ENCODE results near the gene CEP70. TPM values are rescaled to one million over a fixed set of nuclear protein-coding genes. Genes with fewer than 3 reads are reported as not detected.

CEP70 gene
- total and polyA plus RNA-seq, 10 of the 15 experiments (the other 5 are each of a cell fraction or from before 2014, with no cell fraction given): 1.4 to 9.3 (median 2.2) TPM

- H3K9me3 ChIP-seq (replicated peaks; ENCODE audit: control insufficient read depth, insufficient read depth, low read length): no peaks in the 10 kb centered on the region
- H3K27me3 ChIP-seq (replicated peaks in 1 of 2; ENCODE audit: control insufficient read depth in 2 of 2, insufficient read depth in 2 of 2, low read length in 1 of 2): no peaks in the 10 kb centered on the region; a peak in 3 of 4 replicates
- no peaks in the 10 kb centered on the region for H4K20me1 ChIP-seq (ENCODE audit: control insufficient read depth, insufficient read depth)
- no TSS peak for BruUV-seq (replicated peaks)
- ChIA-PET RAD21 (ENCODE audit: unreplicated experiment) (no interaction called here), CTCF (no interaction called here), POLR2A (no interaction called here), SMC1A (ENCODE audit: uncharacterized antibody, unreplicated experiment) (no interaction called here)
- no peak for ATAC-seq
- WGBS (ENCODE audit: insufficient coverage, insufficient replicate concordance, low lambda C conversion rate, missing lambda C conversion rate): 40% methylated on average over 10 of the region's 11 CpGs
- no peak overlapping the region for H3K4me2 ChIP-seq (ENCODE audit: control insufficient read depth, insufficient read depth)
- TF ChIP-seq E2F8 (IDR thresholded peaks at IDR 0.05; ENCODE audit: low read depth, partially characterized antibody) (no peak), LARP7 (IDR thresholded peaks at IDR 0.05) (no peak), MXI1 (IDR thresholded peaks at IDR 0.05; ENCODE audit: low read depth, low read length) (no peak)
- in situ Hi-C loops (cut with MboI) (no loop called here), intact Hi-C loops (cut with micrococcal nuclease; ENCODE audit: unreplicated experiment) (no loop called here)
- no peak for FAIRE-seq
- H3K4me1 ChIP-seq (ENCODE audit: control insufficient read depth, insufficient read depth, low read length): no peaks in the 10 kb centered on the region
- no peaks in the 10 kb centered on the region for H3K79me2 ChIP-seq (ENCODE audit: control insufficient read depth, insufficient read depth, low read length)
- H3K9ac ChIP-seq (ENCODE audit: control insufficient read depth, insufficient read depth, low read length): no peak overlapping the region
- H3K27ac ChIP-seq (ENCODE audit: control insufficient read depth, insufficient read depth): no peak overlapping the region
- H3K36me3 ChIP-seq (ENCODE audit: control insufficient read depth in 2 of 2, insufficient read depth in 2 of 2, low read length in 1 of 2): no peaks in the 10 kb centered on the region
- DNase-seq (ENCODE audit: low read depth, low spot score): no peak
- H3K4me3 ChIP-seq: no peak overlapping the region
- H2AFZ ChIP-seq (ENCODE audit: control insufficient read depth, low read depth, low read length): no peak overlapping the region
Measured at GRCh38 chr3:138457863-138458735, 136.0 kb downstream of the CEP70 start.

Measured in GM12878 (cell line).